ENCODE measurements around the gene CDK3. TPM values are rescaled to one million over a fixed set of nuclear protein-coding genes. Genes with fewer than 3 reads are reported as not detected.

CDK3 gene
- total RNA-seq, 1 experiment from 2014 or later: 7.1 TPM

GRCh38 chr17:76011951-76012350, 11.3 kb downstream of the CDK3 start:
- Histone ChIP-seq H3K27ac (ENCODE audit: low read depth, low read length) (no peak overlapping the region; the same call in 1 of the 2 replicates), H3K4me3 (replicated peaks in 1 of 2; ENCODE audit: low read depth in 1 of 2, low read length in 2 of 2) (no peak overlapping the region), H3K27me3 (ENCODE audit: insufficient read depth, low read length) (no peaks in the 10 kb centered on the region), H3K9ac (ENCODE audit: low read length) (no peak overlapping the region), H4K20me1 (ENCODE audit: insufficient read depth) (no peaks in the 10 kb centered on the region), H3K9me2 (ENCODE audit: insufficient read depth) (no peaks in the 10 kb centered on the region), H3K79me2 (ENCODE audit: insufficient read depth, low read length) (no peaks in the 10 kb centered on the region), H3K9me3 (ENCODE audit: control insufficient read depth in 1 of 2, insufficient read depth in 1 of 2, low read depth in 1 of 2, low read length in 2 of 2) (no peaks in the 10 kb centered on the region), H3K4me2 (ENCODE audit: low read length) (no peak overlapping the region), H3K4me1 (ENCODE audit: control insufficient read depth in 1 of 2, insufficient read depth in 2 of 2, low read length in 2 of 2) (peaks cover 0 to 3% of the 10 kb centered on the region in 2 experiments; a peak in 1 of 4 replicates), H3K36me3 (ENCODE audit: control insufficient read depth in 1 of 2, insufficient read depth in 2 of 2, low read length in 2 of 2) (peaks cover 30 to 33% of the 10 kb centered on the region in 2 experiments; a peak in 3 of 4 replicates), H2AFZ (ENCODE audit: low read depth, low read length, poor library complexity, severe bottlenecking) (no peak overlapping the region)
- RAD21 ChIA-PET (ENCODE audit: low non-redundant PET in 1 of 2, low total read pairs in 2 of 2, uncharacterized antibody in 2 of 2, unreplicated experiment in 2 of 2): no interaction called here
- no peak for DNase-seq (ENCODE audit: low read depth, low spot score)
- CTCF ChIA-PET: interaction anchor here (3.0 kb wide), 1 partner anchor 10 kb away, joined by 14 read pairs; the partner anchor contains the start of gene CDK3
- no peak for ATAC-seq
- TF ChIP-seq JUND (IDR thresholded peaks at IDR 0.05) (no peak), ZFX (IDR thresholded peaks at IDR 0.05) (no peak), EZH2 (IDR thresholded peaks at IDR 0.05) (no peak), ZBTB33 (IDR thresholded peaks at IDR 0.05; ENCODE audit: extremely low read depth, insufficient replicate concordance, low read length) (no peak), CTCF (IDR thresholded peaks at IDR 0.05 in 2 of 3, conservative IDR thresholded peaks at IDR 0.05 in 1 of 3; ENCODE audit: borderline replicate concordance in 1 of 3, insufficient read depth in 1 of 3, low read depth in 2 of 3, low read length in 2 of 3) (no peak), FOSL1 (IDR thresholded peaks at IDR 0.05; ENCODE audit: low read depth) (no peak), CEBPB (IDR thresholded peaks at IDR 0.05; ENCODE audit: low read depth) (no peak), ATF3 (IDR thresholded peaks at IDR 0.05) (no peak), TCF7L2 (IDR thresholded peaks at IDR 0.05; ENCODE audit: borderline replicate concordance, extremely low read depth, insufficient read depth, insufficient read length) (no peak), SP1 (IDR thresholded peaks at IDR 0.05; ENCODE audit: low read depth) (no peak), CBX3 (IDR thresholded peaks at IDR 0.05; ENCODE audit: low read depth) (no peak), RAD21 (IDR thresholded peaks at IDR 0.05; ENCODE audit: low read depth) (no peak), EGR1 (IDR thresholded peaks at IDR 0.05; ENCODE audit: low read depth) (no peak), YY1 (IDR thresholded peaks at IDR 0.05; ENCODE audit: extremely low read depth, insufficient replicate concordance, low read depth, low read length) (no peak), ZNF274 (IDR thresholded peaks at IDR 0.05; ENCODE audit: low read depth, low read length) (no peak), EZH2phosphoT487 (IDR thresholded peaks at IDR 0.05; ENCODE audit: borderline replicate concordance) (no peak), POLR2AphosphoS5 (IDR thresholded peaks at IDR 0.05; ENCODE audit: low read depth, low read length) (no peak), REST (IDR thresholded peaks at IDR 0.05; ENCODE audit: low read depth) (no peak), POLR2A (IDR thresholded peaks at IDR 0.05; ENCODE audit: borderline replicate concordance, extremely low read depth, insufficient read depth, insufficient read length) (no peak), MAX (IDR thresholded peaks at IDR 0.05) (no peak)
- POLR2A ChIA-PET: no interaction called here
- no TSS peak for BruUV-seq (replicated peaks)
- intact Hi-C loops (cut with micrococcal nuclease): loop anchor here (5.0 kb wide), 1 partner anchor 170 kb away; no protein-coding TSS in a partner anchor
